ENCODE measurements around the gene CCNF.

GRCh38 chr16:2415085-2415484 is 14.2 kb upstream of the CCNF start:
- TF ChIP-seq CTCF (IDR thresholded peaks at IDR 0.05) (no peak), POLR2AphosphoS5 (IDR thresholded peaks at IDR 0.05; ENCODE audit: low read depth, low read length) (no peak), REST (IDR thresholded peaks at IDR 0.05; ENCODE audit: insufficient read depth in 1 of 2, low read depth in 2 of 2, low read length in 1 of 2) (no peak), SIN3A (IDR thresholded peaks at IDR 0.05; ENCODE audit: borderline replicate concordance, insufficient read depth, low read depth, low read length) (no peak)

All from Panc1 (cell line).